ENCODE results near the gene RAB3GAP2.
"Not testable (repeated sequence)": the region's sequence is repeated elsewhere in the genome, so short reads cannot be mapped to it uniquely, and the experiment has no call there.

The RAB3GAP2 gene

GRCh38 chr1:220184506-220184905, 87.7 kb downstream of the RAB3GAP2 start:
- TF ChIP-seq POLR2A (IDR thresholded peaks at IDR 0.05; ENCODE audit: low read depth, low read length), result no peak
- no peak for FAIRE-seq
- DNase-seq (ENCODE audit: insufficient read length, low spot score), result no peak

DNA sequence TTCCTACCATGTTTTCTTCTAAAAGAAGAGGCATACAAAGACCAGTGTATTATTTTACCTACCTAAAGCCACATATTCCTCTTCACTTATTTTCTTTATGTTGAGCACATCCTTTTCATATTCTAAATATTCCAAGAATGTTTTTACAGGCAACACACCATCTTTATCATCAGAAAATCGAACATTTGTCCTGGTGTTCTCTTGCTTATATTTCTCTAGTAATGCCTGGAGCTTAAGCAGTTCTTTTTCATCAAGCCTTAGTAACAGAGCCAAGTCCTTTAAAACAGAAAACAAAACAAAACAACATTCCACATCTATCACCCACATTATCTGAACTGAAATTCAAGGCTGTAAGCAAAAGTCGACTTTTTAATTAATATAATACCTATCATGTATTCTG, 89.6 kb downstream of the RAB3GAP2 start:
- TF ChIP-seq POLR2A (IDR thresholded peaks at IDR 0.05; ENCODE audit: low read depth, low read length), result no peak
- FAIRE-seq (no peak), DNase-seq (ENCODE audit: insufficient read length, low spot score) (no peak)

DNA sequence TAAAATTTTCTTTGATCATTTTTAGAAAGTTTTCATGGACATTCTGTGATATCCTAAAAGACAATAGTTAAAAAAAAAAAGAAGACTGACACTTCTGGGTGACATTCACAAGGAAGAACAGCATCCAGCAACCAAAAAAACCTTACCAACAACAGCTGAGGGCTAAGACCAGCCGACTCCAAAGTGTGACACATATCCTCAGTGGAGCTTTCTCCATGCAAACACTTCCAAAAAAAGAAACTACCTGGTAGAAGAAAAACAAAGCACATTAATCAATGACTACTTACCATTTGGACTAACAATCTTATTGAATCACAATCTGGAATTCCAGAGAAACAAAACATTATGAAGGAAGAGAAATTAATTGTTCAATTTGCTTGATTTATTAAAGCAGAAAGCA, 90.1 kb downstream of the RAB3GAP2 start:
- no peak for FAIRE-seq
- TF ChIP-seq POLR2A (IDR thresholded peaks at IDR 0.05; ENCODE audit: low read depth, low read length), result no peak

DNA sequence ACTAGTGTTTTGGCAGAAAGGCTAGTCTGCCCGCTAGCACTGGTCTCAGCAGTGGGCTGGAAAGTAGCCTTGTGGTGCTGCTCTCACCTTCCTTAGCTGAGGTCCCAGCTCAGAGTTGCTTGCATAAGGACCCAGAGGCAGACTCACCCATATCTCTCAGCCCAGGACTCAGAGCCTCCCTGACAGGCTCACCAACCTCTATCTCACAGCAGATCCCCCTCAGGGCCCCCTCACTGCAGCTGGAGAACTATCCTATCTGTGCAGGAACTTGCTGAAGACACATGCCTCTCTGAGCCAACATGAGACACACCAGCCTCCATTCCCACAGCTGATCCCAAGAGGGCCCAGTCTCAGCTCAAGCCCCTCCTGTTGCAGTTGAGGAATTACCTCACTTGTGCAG, 95.7 kb downstream of the RAB3GAP2 start:
- TF ChIP-seq POLR2A (IDR thresholded peaks at IDR 0.05; ENCODE audit: low read depth, low read length), result no peak
- FAIRE-seq (no peak), DNase-seq (ENCODE audit: insufficient read length, low spot score) (no peak)

More for the DNA sequence above, 90.1 kb downstream of the RAB3GAP2 start:
- DNase-seq (ENCODE audit: insufficient read length, low spot score), result no peak

DNA sequence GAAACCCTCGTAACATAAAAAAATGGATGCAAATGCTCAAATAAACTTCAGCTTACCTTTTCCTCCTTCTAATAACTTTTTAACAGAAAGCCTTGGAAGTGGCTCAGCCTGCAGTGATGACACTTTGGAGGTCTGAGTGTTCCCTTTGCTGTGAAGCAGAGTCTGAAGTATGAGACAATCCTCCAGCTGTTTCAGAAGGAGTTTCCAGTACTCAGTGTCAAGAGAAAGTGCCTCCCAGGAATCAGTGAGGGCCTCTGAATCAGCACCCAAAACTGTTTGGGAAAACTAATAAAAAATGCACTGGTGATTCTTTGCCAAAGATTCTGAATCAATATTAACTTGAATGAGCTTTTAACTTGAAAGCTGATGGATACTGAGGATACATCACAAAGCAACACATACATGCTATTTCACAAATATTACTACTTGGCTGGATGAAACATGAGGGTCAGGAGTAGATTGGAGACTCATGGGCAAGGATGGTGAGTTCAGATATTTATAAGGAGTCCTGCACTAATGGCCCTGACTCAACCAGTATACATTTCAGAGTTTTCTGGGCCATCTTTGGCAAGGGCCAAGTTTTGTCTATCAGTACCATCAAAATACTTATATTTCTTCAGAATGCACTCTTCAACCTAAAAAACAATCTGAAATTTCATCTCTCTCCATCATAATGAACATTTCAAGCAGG, 101.3 kb downstream of the RAB3GAP2 start:
- DNase-seq (ENCODE audit: insufficient read length, low spot score) (no peak), FAIRE-seq (no peak)
- TF ChIP-seq POLR2A (IDR thresholded peaks at IDR 0.05; ENCODE audit: low read depth, low read length), result no peak

DNA sequence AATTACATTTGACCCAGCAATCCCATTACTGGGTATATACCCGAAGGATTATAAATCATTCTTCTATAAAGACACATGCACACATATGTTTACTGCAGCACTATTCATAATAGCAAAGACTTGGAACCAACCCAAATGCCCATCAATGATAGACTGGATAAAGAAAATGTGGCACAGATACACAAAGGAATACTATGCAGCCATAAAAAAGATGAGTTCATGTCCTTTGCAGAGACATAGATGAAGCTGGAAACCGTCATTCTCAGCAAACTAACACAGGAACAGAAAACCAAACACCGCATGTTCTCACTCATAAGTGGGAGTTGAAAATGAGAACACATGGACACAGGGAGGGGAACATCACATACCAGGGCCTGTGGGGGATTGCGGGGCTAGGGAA, 102.4 kb downstream of the RAB3GAP2 start:
- DNase-seq (ENCODE audit: insufficient read length, low spot score); FAIRE-seq: not testable (repeated sequence)

GRCh38 chr1:220166853-220167252, 105.4 kb downstream of the RAB3GAP2 start:
- no peak for TF ChIP-seq POLR2A (IDR thresholded peaks at IDR 0.05; ENCODE audit: low read depth, low read length)
- DNase-seq (ENCODE audit: insufficient read length, low spot score) (no peak), FAIRE-seq (no peak)

DNA sequence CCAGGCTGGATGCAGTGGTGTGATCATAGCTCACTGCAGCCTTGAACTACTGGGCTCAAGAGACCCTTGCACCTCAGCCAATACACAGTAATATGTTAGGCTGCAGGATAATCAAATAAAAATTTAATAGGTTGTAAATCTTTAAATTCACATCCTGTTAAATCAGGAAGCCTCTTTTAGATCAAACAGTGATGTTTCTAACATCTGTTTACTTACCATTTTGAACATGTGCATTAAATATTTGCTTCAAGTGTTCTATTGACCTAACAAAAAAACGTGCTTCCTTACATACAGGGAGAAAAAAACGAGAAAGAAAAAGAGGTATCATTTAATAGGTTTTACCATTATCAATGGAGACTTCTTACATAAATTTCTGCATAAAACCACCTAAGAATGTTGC, 107.7 kb downstream of the RAB3GAP2 start:
- DNase-seq (ENCODE audit: insufficient read length, low spot score), result no peak
- TF ChIP-seq POLR2A (IDR thresholded peaks at IDR 0.05; ENCODE audit: low read depth, low read length), result no peak
- FAIRE-seq, result no peak

- FAIRE-seq, result no peak
- no peak for TF ChIP-seq POLR2A (IDR thresholded peaks at IDR 0.05; ENCODE audit: low read depth, low read length)
- DNase-seq (ENCODE audit: insufficient read length, low spot score), result no peak
Observed at GRCh38 chr1:220164116-220164515, 108.1 kb downstream of the RAB3GAP2 start.

DNA sequence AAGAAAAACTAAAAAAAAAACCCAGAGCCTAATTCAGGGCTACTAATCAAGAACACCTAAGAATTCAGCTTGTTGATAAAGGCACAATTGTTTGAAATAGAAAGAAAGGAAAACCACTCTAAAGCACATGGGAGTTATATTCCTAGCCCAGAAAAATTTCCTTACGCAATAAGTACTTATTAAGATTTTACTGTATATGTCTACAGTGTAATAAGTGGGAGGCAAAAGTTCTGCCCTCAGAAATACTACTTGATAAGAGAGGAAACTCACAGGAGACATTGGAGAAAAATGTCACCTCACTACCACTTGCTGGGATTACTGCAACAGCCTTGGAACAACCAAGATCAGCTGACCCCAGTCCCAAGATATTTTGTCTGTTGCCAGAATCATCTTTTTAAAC, 112.2 kb downstream of the RAB3GAP2 start:
- no peak for TF ChIP-seq POLR2A (IDR thresholded peaks at IDR 0.05; ENCODE audit: low read depth, low read length)
- FAIRE-seq, result no peak
- DNase-seq (ENCODE audit: insufficient read length, low spot score), result no peak

- DNase-seq (ENCODE audit: insufficient read length, low spot score), result no peak
- no peak for TF ChIP-seq POLR2A (IDR thresholded peaks at IDR 0.05; ENCODE audit: low read depth, low read length)
- no peak for FAIRE-seq
Observed at GRCh38 chr1:220159041-220159440, 113.2 kb downstream of the RAB3GAP2 start.

GRCh38 chr1:220158530-220158929, 113.7 kb downstream of the RAB3GAP2 start:
- not testable (repeated sequence) for FAIRE-seq; DNase-seq (ENCODE audit: insufficient read length, low spot score)

- TF ChIP-seq POLR2A (IDR thresholded peaks at IDR 0.05; ENCODE audit: low read depth, low read length), result no peak
- FAIRE-seq (no peak), DNase-seq (ENCODE audit: insufficient read length, low spot score) (no peak)
Observed at GRCh38 chr1:220157738-220158137, 114.5 kb downstream of the RAB3GAP2 start.

- DNase-seq (ENCODE audit: insufficient read length, low spot score) (no peak), FAIRE-seq (no peak)
Observed at GRCh38 chr1:220156620-220157146, 115.6 kb downstream of the RAB3GAP2 start.

DNA sequence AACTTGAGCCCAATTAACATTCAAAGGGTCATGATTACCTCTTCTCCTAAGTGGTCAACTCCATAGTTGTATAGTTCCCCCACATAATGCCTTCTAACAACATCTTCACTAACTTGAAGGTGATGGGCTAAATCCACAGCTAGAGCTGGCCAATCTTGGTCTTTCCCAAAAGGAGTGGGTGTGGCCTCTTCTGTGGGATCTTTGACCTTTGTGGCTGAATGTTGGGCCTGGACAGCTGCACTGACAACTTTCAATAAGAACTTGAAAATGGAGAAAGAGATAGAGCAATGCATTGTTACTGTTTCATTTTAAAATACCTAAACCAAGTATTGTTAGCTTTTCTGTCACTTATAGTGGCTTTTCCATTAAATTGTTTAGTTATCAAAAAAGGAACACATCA, 119.1 kb downstream of the RAB3GAP2 start:
- FAIRE-seq, result no peak
- DNase-seq (ENCODE audit: insufficient read length, low spot score), result no peak
- no peak for TF ChIP-seq POLR2A (IDR thresholded peaks at IDR 0.05; ENCODE audit: low read depth, low read length)

More at GRCh38 chr1:220156620-220157146, 115.6 kb downstream of the RAB3GAP2 start:
- no peak for TF ChIP-seq POLR2A (IDR thresholded peaks at IDR 0.05; ENCODE audit: low read depth, low read length)

Data from H54 (cell line).